Measurements from ENCODE around the gene B3GNT7. TPM values are rescaled to one million over a fixed set of nuclear protein-coding genes. Genes with fewer than 3 reads are reported as not detected.

B3GNT7 gene
- total RNA-seq, 1 donor from 2014 or later: not detected

GRCh38 chr2:231359441-231359840 lies 36.1 kb upstream of the B3GNT7 start:
- no peaks in the 10 kb centered on the region for H3K9me3 Mint-ChIP-seq
- intact Hi-C loops (cut with micrococcal nuclease): no loop called here
- H3K4me1 Mint-ChIP-seq (ENCODE audit: low read depth): peaks cover 10% of the 10 kb centered on the region
- peaks cover 2% of the 10 kb centered on the region for H3K27me3 Mint-ChIP-seq (ENCODE audit: insufficient read depth)
- H3K36me3 Mint-ChIP-seq (ENCODE audit: low read depth): no peaks in the 10 kb centered on the region
- H3K4me3 Mint-ChIP-seq: no peak overlapping the region
- DNase-seq (ENCODE audit: low spot score): no peak
- H3K27ac Mint-ChIP-seq: no peak overlapping the region

DNA sequence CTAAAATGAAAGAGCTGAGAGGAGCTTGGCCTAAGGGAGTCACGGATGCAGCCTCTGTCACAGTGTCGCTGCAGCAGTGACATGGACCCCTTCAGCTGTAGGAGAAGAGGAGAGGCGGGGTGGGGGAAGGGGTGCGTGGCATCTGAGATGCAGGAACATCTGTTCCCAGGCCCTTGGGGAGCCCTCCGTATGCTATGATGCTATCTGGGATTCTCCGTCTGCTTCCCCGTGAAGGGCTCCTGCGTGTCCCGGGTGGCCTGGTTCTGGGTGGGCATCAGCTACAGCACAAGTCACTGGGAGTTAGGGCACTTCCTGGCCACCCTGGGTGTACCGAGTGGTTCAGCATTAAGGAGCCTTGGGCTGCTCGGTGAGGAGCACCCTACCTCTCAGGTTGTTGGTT lies 35.6 kb upstream of the B3GNT7 start:
- H3K36me3 Mint-ChIP-seq (ENCODE audit: low read depth): no peaks in the 10 kb centered on the region

DNA sequence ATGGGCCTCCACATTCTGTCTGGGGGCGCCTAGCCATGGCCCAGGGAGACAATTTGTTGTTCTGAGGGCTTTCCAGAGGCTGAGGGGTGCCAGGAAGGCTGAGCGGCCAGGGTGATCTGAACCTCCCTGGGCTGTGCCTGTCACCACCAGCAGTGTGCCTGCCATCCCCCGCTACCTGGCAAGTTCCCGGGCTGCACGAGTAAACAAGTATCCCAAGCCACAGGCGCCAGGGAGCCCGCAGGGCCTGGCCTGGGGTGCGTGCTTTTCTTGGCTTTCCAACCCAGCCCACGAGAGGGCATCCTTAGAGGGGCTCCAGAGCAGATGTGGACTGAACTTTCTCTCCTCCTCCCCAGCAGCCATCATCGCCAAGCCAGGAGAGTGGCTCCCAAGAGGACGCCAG lies 35.1 kb upstream of the B3GNT7 start:
- Mint-ChIP-seq H3K36me3 (ENCODE audit: low read depth) (no peaks in the 10 kb centered on the region), H3K27me3 (ENCODE audit: insufficient read depth) (no peaks in the 10 kb centered on the region), H3K4me3 (no peak overlapping the region), H3K9me3 (no peaks in the 10 kb centered on the region), H3K27ac (no peak overlapping the region), H3K4me1 (ENCODE audit: low read depth) (peaks cover 10% of the 10 kb centered on the region)
- no peak for DNase-seq (ENCODE audit: low spot score)
- intact Hi-C loops (cut with micrococcal nuclease): no loop called here

More for the DNA sequence above, 35.6 kb upstream of the B3GNT7 start:
- Mint-ChIP-seq H3K27ac (no peak overlapping the region), H3K4me3 (no peak overlapping the region), H3K27me3 (ENCODE audit: insufficient read depth) (peaks cover 2% of the 10 kb centered on the region), H3K4me1 (ENCODE audit: low read depth) (peaks cover 10% of the 10 kb centered on the region), H3K9me3 (no peaks in the 10 kb centered on the region)
- DNase-seq (ENCODE audit: low spot score): no peak
- intact Hi-C loops (cut with micrococcal nuclease): no loop called here

DNA sequence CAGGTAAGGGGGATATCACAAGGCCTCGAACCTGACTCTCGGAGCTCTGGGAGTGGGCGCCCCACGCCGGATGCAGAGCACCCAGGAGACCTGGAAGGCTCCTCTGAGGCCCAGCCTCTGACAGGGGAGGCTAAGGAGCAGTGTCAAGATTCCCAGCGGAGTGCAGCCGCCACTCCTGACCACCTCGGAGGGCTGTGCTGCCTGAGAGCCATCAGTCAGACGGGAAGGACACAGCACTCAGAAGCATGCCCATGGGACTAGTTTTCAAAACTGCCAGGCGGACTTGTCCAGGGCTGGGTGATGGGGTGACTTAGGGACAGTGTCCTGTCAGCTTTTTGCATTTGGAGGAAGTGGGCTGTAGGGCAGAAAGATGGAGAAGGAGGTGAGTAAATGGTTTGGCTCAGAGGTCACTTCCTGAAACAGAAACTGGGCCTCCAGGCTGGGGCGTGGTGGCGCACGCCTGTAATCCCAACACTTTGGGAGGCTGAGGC lies 34.6 kb upstream of the B3GNT7 start:
- intact Hi-C loops (cut with micrococcal nuclease): no loop called here
- Mint-ChIP-seq H3K27ac (no peak overlapping the region), H3K9me3 (no peaks in the 10 kb centered on the region), H3K4me3 (no peak overlapping the region), H3K27me3 (ENCODE audit: insufficient read depth) (no peaks in the 10 kb centered on the region), H3K4me1 (ENCODE audit: low read depth) (peaks cover 10% of the 10 kb centered on the region), H3K36me3 (ENCODE audit: low read depth) (no peaks in the 10 kb centered on the region)
- DNase-seq (ENCODE audit: low spot score): no peak

DNA sequence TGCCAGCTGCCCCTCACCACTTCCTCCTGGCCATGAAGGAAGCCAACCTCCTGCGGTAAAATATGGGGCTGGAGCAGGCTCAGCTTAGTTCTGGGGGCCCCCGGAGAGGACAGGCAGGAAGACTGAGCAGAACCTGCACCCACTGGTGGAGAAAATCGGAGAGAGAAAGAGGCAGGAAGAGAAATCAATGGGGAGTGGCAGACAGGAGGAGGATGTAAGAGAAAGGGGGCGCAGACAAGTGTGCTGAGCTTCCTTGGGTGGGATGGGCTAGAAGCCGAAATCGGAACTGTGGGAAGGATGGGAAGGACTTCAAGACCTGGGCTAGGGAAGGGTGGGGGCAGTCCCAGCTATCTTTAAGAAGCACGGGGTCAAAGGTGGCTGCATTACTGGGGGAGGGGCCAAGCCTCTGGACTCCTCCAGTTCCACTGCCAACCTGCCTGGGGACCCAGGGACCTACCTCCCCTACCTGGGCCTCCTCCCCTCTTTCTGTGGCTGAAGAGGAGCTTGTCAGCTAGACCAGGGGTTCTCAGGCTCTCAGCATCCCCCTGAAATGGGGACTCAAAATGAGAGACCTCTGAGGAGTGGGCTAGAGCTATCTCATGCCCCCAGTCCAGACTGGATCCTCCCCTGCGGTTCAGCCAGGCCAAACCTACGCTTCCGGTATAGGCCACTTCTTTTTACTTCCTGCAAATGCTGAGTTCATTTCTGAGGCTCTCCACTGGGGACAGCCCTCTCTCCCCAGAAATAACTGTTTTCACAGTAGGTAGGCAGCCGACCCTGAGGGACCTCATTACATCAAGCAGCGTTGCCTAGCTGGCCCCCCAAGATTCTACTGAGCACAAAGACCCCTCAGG lies 33.6 kb upstream of the B3GNT7 start:
- Mint-ChIP-seq H3K4me3 (no peak overlapping the region), H3K4me1 (ENCODE audit: low read depth) (peaks cover 10% of the 10 kb centered on the region), H3K27me3 (ENCODE audit: insufficient read depth) (no peaks in the 10 kb centered on the region), H3K9me3 (no peaks in the 10 kb centered on the region), H3K27ac (no peak overlapping the region), H3K36me3 (ENCODE audit: low read depth) (no peaks in the 10 kb centered on the region)
- no peak for DNase-seq (ENCODE audit: low spot score)
- intact Hi-C loops (cut with micrococcal nuclease): no loop called here

GRCh38 chr2:231362555-231363184 lies 32.8 kb upstream of the B3GNT7 start:
- Mint-ChIP-seq H3K27ac (no peak overlapping the region), H3K9me3 (no peaks in the 10 kb centered on the region), H3K4me3 (no peak overlapping the region), H3K27me3 (ENCODE audit: insufficient read depth) (no peaks in the 10 kb centered on the region), H3K36me3 (ENCODE audit: low read depth) (no peaks in the 10 kb centered on the region), H3K4me1 (ENCODE audit: low read depth) (peaks cover 10% of the 10 kb centered on the region)
- intact Hi-C loops (cut with micrococcal nuclease): no loop called here
- DNase-seq (ENCODE audit: low spot score): no peak

GRCh38 chr2:231364061-231364460 lies 31.4 kb upstream of the B3GNT7 start:
- Mint-ChIP-seq H3K9me3 (no peaks in the 10 kb centered on the region), H3K4me3 (no peak overlapping the region), H3K36me3 (ENCODE audit: low read depth) (no peaks in the 10 kb centered on the region), H3K4me1 (ENCODE audit: low read depth) (peaks cover 10% of the 10 kb centered on the region), H3K27me3 (ENCODE audit: insufficient read depth) (no peaks in the 10 kb centered on the region), H3K27ac (no peak overlapping the region)
- no peak for DNase-seq (ENCODE audit: low spot score)
- intact Hi-C loops (cut with micrococcal nuclease): no loop called here

- Mint-ChIP-seq H3K9me3 (no peaks in the 10 kb centered on the region), H3K36me3 (ENCODE audit: low read depth) (no peaks in the 10 kb centered on the region), H3K4me3 (no peak overlapping the region), H3K27me3 (ENCODE audit: insufficient read depth) (no peaks in the 10 kb centered on the region), H3K4me1 (ENCODE audit: low read depth) (peaks cover 10% of the 10 kb centered on the region), H3K27ac (no peak overlapping the region)
- intact Hi-C loops (cut with micrococcal nuclease): no loop called here
- DNase-seq (ENCODE audit: low spot score): no peak
Observed at GRCh38 chr2:231364961-231365810, 30.3 kb upstream of the B3GNT7 start.

DNA sequence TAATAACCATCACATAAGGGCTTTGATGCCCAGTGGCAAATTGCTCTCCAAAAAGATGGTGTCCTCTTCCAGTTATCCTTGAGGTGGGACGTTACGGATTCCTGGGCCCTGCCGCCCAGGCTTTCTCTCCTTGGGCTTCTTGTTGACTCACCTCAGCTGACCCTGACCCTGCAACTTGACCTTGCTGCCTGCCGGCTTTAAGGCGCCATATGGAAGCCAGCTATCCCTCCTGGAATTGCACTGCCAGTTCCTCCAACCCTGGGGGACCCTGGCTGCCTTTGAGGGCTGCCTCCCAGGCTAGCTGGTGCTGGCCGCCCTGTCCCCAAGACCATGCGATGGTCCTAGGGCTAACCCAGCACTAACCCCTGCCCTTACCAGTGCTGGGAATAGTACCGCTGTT lies 28.3 kb upstream of the B3GNT7 start:
- Mint-ChIP-seq H3K36me3 (ENCODE audit: low read depth) (no peaks in the 10 kb centered on the region), H3K27ac (no peak overlapping the region), H3K9me3 (no peaks in the 10 kb centered on the region), H3K4me1 (ENCODE audit: low read depth) (peaks cover 10% of the 10 kb centered on the region), H3K4me3 (no peak overlapping the region), H3K27me3 (ENCODE audit: insufficient read depth) (no peaks in the 10 kb centered on the region)
- no peak for DNase-seq (ENCODE audit: low spot score)
- intact Hi-C loops (cut with micrococcal nuclease): no loop called here

DNA sequence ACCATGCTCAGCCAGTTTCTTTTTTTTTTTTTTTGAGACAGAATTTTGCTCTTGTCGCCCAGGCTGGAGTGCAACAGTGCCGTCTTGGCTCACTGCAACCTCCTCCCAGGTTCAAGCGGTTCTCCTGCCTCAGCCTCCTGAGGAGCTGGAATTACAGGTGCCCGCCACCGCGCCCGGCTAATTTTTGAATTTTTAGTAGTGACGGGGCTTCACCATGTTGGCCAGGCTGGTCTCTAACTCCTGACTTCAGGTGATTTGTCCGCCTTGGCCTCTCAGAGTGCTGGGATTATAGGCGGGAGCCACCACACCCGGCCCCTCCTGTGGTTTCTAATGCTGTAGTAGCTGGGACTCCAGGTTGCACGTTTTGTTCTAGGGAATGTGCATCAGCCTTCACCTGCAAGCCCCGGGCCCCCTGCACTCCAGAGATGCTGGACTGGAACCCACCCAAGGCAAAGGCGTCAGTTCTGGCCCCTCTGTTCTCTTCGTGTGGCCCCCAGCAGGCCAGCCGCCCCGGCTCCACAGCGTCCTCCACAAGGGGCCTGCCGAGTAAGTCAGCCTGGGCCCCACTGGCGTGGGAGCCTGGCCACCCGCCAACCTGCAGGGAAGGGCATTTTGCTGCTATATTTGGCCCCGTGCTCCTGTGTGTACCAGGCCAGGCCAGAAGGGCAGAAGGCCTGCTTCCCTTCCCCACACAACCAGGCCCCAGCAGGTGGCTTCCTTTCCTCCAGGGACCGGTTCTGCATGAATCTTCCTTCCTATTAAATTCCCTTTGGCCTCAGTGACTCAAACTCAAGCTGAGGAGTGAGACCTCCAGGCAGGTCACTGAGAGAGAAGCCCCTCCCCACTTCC lies 25.7 kb upstream of the B3GNT7 start:
- no peaks in the 10 kb centered on the region for H3K9me3 Mint-ChIP-seq
- no peak for DNase-seq (ENCODE audit: low spot score)
- H3K36me3 Mint-ChIP-seq (ENCODE audit: low read depth): no peaks in the 10 kb centered on the region
- H3K4me3 Mint-ChIP-seq: no peak overlapping the region
- H3K27ac Mint-ChIP-seq: no peak overlapping the region
- no peaks in the 10 kb centered on the region for H3K27me3 Mint-ChIP-seq (ENCODE audit: insufficient read depth)
- intact Hi-C loops (cut with micrococcal nuclease): no loop called here
- no peaks in the 10 kb centered on the region for H3K4me1 Mint-ChIP-seq (ENCODE audit: low read depth)

DNA sequence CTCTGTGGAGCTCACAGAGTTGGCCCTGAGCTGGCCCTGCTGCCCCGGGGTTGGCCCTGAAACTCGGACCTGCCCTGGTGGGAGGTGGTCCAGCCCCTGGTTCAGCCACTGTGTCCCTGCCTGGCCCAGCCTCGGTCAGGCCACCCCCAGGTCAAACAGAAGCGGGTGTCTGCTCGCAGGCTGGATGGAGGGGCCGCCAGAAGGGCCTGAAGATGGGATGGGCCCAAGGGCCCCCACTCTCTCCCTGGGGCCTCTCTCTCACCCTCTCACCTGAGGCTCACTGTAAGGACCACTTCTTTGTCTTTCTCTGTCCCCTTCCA lies 25.1 kb upstream of the B3GNT7 start:
- no peaks in the 10 kb centered on the region for H3K27me3 Mint-ChIP-seq (ENCODE audit: insufficient read depth)
- intact Hi-C loops (cut with micrococcal nuclease): no loop called here

GRCh38 chr2:231370749-231371429 lies 24.6 kb upstream of the B3GNT7 start:
- H3K36me3 Mint-ChIP-seq (ENCODE audit: low read depth): no peaks in the 10 kb centered on the region
- H3K4me1 Mint-ChIP-seq (ENCODE audit: low read depth): no peaks in the 10 kb centered on the region
- H3K4me3 Mint-ChIP-seq: no peak overlapping the region

More for the DNA sequence above, 25.1 kb upstream of the B3GNT7 start:
- no peak for DNase-seq (ENCODE audit: low spot score)
- H3K4me3 Mint-ChIP-seq: no peak overlapping the region
- H3K36me3 Mint-ChIP-seq (ENCODE audit: low read depth): no peaks in the 10 kb centered on the region
- H3K9me3 Mint-ChIP-seq: no peaks in the 10 kb centered on the region
- H3K27ac Mint-ChIP-seq: no peak overlapping the region
- no peaks in the 10 kb centered on the region for H3K4me1 Mint-ChIP-seq (ENCODE audit: low read depth)

More at GRCh38 chr2:231370749-231371429, 24.6 kb upstream of the B3GNT7 start:
- Mint-ChIP-seq H3K27me3 (ENCODE audit: insufficient read depth) (no peaks in the 10 kb centered on the region), H3K9me3 (no peaks in the 10 kb centered on the region), H3K27ac (no peak overlapping the region)
- intact Hi-C loops (cut with micrococcal nuclease): no loop called here
- no peak for DNase-seq (ENCODE audit: low spot score)

Measured in activated T-helper 1 cell treated with anti-CD3 and anti-CD28 coated beads, Interleukin-12 subunit alpha, Interleukin-12 subunit beta, Interleukin-2, Interleukin-4 antibody, amounts not matched to agents 30 ng/mL and 10 ng/mL and 1 ng/mL, durations not matched to agents 14 hours and 24 hours and 36 hours (primary cell).